D721Med (cell line): Measurements from ENCODE around the gene NSMCE1.

ENCODE experiments used
- DNase-seq: peaks from one replicate; pipeline ENCODE4 v3.0.0; 2011; ENCODE audit warnings: low spot score; ENCODE audit not compliant: insufficient read length
- FAIRE-seq: peaks from 2 replicates; lab custom pipeline; 2011; peaks lifted over from hg19 to GRCh38; lab: Jason Lieb, UNC
- CTCF ChIP-seq: IDR thresholded peaks from 2 replicates; pipeline ENCODE4 v1.5.1; 2012; ENCODE audit warnings: mild to moderate bottlenecking, control low read depth; ENCODE audit not compliant: insufficient read depth; ENCODE audit errors: missing control alignments

NSMCE1 gene

GRCh38 chr16:27314161-27314723, 45.7 kb upstream of the NSMCE1 start:
- DNase-seq (no peak), FAIRE-seq (no peak)
- TF ChIP-seq CTCF = no peak

- no peak for TF ChIP-seq CTCF
- FAIRE-seq (no peak), DNase-seq (no peak)
Observed at GRCh38 chr16:27313422-27314160, 45.0 kb upstream of the NSMCE1 start, which contains the start of gene IL4R. Gene IL4R (plus strand): TSS chr16:27313974. CDS start chr16:27340204, 26,230 bp downstream.

GRCh38 chr16:27312580-27313421, 44.2 kb upstream of the NSMCE1 start:
- no peak for TF ChIP-seq CTCF
- FAIRE-seq = no peak
- DNase-seq = no peak

- DNase-seq = no peak
- FAIRE-seq = no peak
- TF ChIP-seq CTCF = no peak
Observed at GRCh38 chr16:27311897-27312303, 43.3 kb upstream of the NSMCE1 start.

- DNase-seq (no peak), FAIRE-seq (no peak)
- TF ChIP-seq CTCF = no peak
Observed at GRCh38 chr16:27311448-27311830, 42.9 kb upstream of the NSMCE1 start.

- no peak for TF ChIP-seq CTCF
- no peak for FAIRE-seq
- no peak for DNase-seq
Observed at GRCh38 chr16:27310576-27311447, 42.2 kb upstream of the NSMCE1 start.
